ENCODE measurements around the gene NFIA.

Gene NFIA

GRCh38 chr1:61426254-61426653 lies 343.9 kb downstream of the NFIA start:
- no peak overlapping the region for H3K18ac ChIP-seq (ENCODE audit: low read depth in 1 of 2, low read length in 2 of 2)
- peaks cover 0 to 3% of the 10 kb centered on the region in 2 experiments for H3K36me3 ChIP-seq (ENCODE audit: control insufficient read depth in 1 of 2, insufficient read depth in 2 of 2, low read depth in 1 of 2, low read length in 2 of 2)
- DNase-seq, result no peak
- H3K14ac ChIP-seq (ENCODE audit: low read length in 2 of 2), result no peak overlapping the region
- H3K4me1 ChIP-seq (ENCODE audit: control insufficient read depth, insufficient read depth, low read depth, low read length), result no peaks in the 10 kb centered on the region
- H4K8ac ChIP-seq (ENCODE audit: low read length), result no peak overlapping the region
- H2AK5ac ChIP-seq (ENCODE audit: low read length, severe bottlenecking), result no peak overlapping the region
- H3K23ac ChIP-seq (ENCODE audit: low read length in 2 of 2), result no peak overlapping the region
- H2AFZ ChIP-seq (ENCODE audit: low read depth, low read length), result no peak overlapping the region
- H2BK5ac ChIP-seq (ENCODE audit: low read depth, low read length, poor library complexity, severe bottlenecking), result no peak overlapping the region
- H3K27me3 ChIP-seq (ENCODE audit: control insufficient read depth in 1 of 2, insufficient read depth in 1 of 2, low read length in 2 of 2), result no peaks in the 10 kb centered on the region
- no peak overlapping the region for H3K27ac ChIP-seq (ENCODE audit: low read length, poor library complexity, severe bottlenecking)
- H3K9ac ChIP-seq (ENCODE audit: low read length), result no peak overlapping the region
- H2BK12ac ChIP-seq (ENCODE audit: low read length in 2 of 2), result no peak overlapping the region
- no peaks in the 10 kb centered on the region for H3K79me1 ChIP-seq (replicated peaks; ENCODE audit: low read length, poor library complexity, severe bottlenecking)
- WGBS, result 86% methylated on average over 7 of the region's 12 CpGs
- H3K4ac ChIP-seq (ENCODE audit: low read depth in 1 of 2, low read length in 2 of 2), result no peak overlapping the region
- no peak overlapping the region for H4K91ac ChIP-seq (ENCODE audit: low read length)
- no peak overlapping the region for H3K4me3 ChIP-seq (ENCODE audit: insufficient read depth in 1 of 2, low read depth in 1 of 2, low read length in 2 of 2)
- H2BK15ac ChIP-seq (ENCODE audit: low read depth, poor library complexity, severe bottlenecking), result no peak overlapping the region
- H3K9me3 ChIP-seq (ENCODE audit: control insufficient read depth, low read length), result no peaks in the 10 kb centered on the region
- H3K4me2 ChIP-seq (ENCODE audit: low read length, poor library complexity, severe bottlenecking), result no peak overlapping the region
- H2BK120ac ChIP-seq (ENCODE audit: low read depth, low read length), result no peak overlapping the region

GRCh38 chr1:61426885-61427284 lies 344.5 kb downstream of the NFIA start:
- H3K23ac ChIP-seq (ENCODE audit: low read length in 2 of 2), result no peak overlapping the region
- H3K9ac ChIP-seq (ENCODE audit: low read length), result no peak overlapping the region
- no peak overlapping the region for H2BK15ac ChIP-seq (ENCODE audit: low read depth, poor library complexity, severe bottlenecking)
- H3K27ac ChIP-seq (ENCODE audit: low read length, poor library complexity, severe bottlenecking), result no peak overlapping the region
- H3K27me3 ChIP-seq (ENCODE audit: control insufficient read depth in 1 of 2, insufficient read depth in 1 of 2, low read length in 2 of 2), result no peaks in the 10 kb centered on the region
- H3K14ac ChIP-seq (ENCODE audit: low read length in 2 of 2), result no peak overlapping the region
- DNase-seq, result no peak
- no peak overlapping the region for H3K18ac ChIP-seq (ENCODE audit: low read depth in 1 of 2, low read length in 2 of 2)
- no peaks in the 10 kb centered on the region for H3K9me3 ChIP-seq (ENCODE audit: control insufficient read depth, low read length)
- 90% methylated on average over 2 of the region's 2 CpGs for WGBS
- H3K4me1 ChIP-seq (ENCODE audit: control insufficient read depth, insufficient read depth, low read depth, low read length), result no peaks in the 10 kb centered on the region
- H2BK5ac ChIP-seq (ENCODE audit: low read depth, low read length, poor library complexity, severe bottlenecking), result no peak overlapping the region
- no peak overlapping the region for H2BK12ac ChIP-seq (ENCODE audit: low read length in 2 of 2)
- H3K4me2 ChIP-seq (ENCODE audit: low read length, poor library complexity, severe bottlenecking), result no peak overlapping the region
- no peak overlapping the region for H2AK5ac ChIP-seq (ENCODE audit: low read length, severe bottlenecking)
- H2BK120ac ChIP-seq (ENCODE audit: low read depth, low read length), result no peak overlapping the region
- H4K91ac ChIP-seq (ENCODE audit: low read length), result no peak overlapping the region
- H4K8ac ChIP-seq (ENCODE audit: low read length), result no peak overlapping the region
- H3K4ac ChIP-seq (ENCODE audit: low read depth in 1 of 2, low read length in 2 of 2), result no peak overlapping the region
- H3K4me3 ChIP-seq (ENCODE audit: insufficient read depth in 1 of 2, low read depth in 1 of 2, low read length in 2 of 2), result no peak overlapping the region
- no peaks in the 10 kb centered on the region for H3K79me1 ChIP-seq (replicated peaks; ENCODE audit: low read length, poor library complexity, severe bottlenecking)
- H2AFZ ChIP-seq (ENCODE audit: low read depth, low read length), result no peak overlapping the region
- peaks cover 0 to 3% of the 10 kb centered on the region in 2 experiments for H3K36me3 ChIP-seq (ENCODE audit: control insufficient read depth in 1 of 2, insufficient read depth in 2 of 2, low read depth in 1 of 2, low read length in 2 of 2)

GRCh38 chr1:61427510-61427909 lies 345.1 kb downstream of the NFIA start:
- Histone ChIP-seq H3K18ac (ENCODE audit: low read depth in 1 of 2, low read length in 2 of 2) (no peak overlapping the region), H3K14ac (ENCODE audit: low read length in 2 of 2) (no peak overlapping the region), H3K36me3 (ENCODE audit: control insufficient read depth in 1 of 2, insufficient read depth in 2 of 2, low read depth in 1 of 2, low read length in 2 of 2) (no peaks in the 10 kb centered on the region), H2BK5ac (ENCODE audit: low read depth, low read length, poor library complexity, severe bottlenecking) (no peak overlapping the region), H3K4ac (ENCODE audit: low read depth in 1 of 2, low read length in 2 of 2) (no peak overlapping the region), H2BK15ac (ENCODE audit: low read depth, poor library complexity, severe bottlenecking) (no peak overlapping the region), H3K9me3 (ENCODE audit: control insufficient read depth, low read length) (no peaks in the 10 kb centered on the region), H3K27me3 (ENCODE audit: control insufficient read depth in 1 of 2, insufficient read depth in 1 of 2, low read length in 2 of 2) (no peaks in the 10 kb centered on the region), H2BK120ac (ENCODE audit: low read depth, low read length) (no peak overlapping the region), H4K8ac (ENCODE audit: low read length) (no peak overlapping the region), H4K91ac (ENCODE audit: low read length) (no peak overlapping the region), H3K27ac (ENCODE audit: low read length, poor library complexity, severe bottlenecking) (no peak overlapping the region), H3K4me2 (ENCODE audit: low read length, poor library complexity, severe bottlenecking) (no peak overlapping the region), H2AFZ (ENCODE audit: low read depth, low read length) (no peak overlapping the region), H2BK12ac (ENCODE audit: low read length in 2 of 2) (no peak overlapping the region), H2AK5ac (ENCODE audit: low read length, severe bottlenecking) (no peak overlapping the region), H3K23ac (ENCODE audit: low read length in 2 of 2) (no peak overlapping the region), H3K79me1 (replicated peaks; ENCODE audit: low read length, poor library complexity, severe bottlenecking) (no peaks in the 10 kb centered on the region), H3K4me1 (ENCODE audit: control insufficient read depth, insufficient read depth, low read depth, low read length) (no peaks in the 10 kb centered on the region), H3K4me3 (ENCODE audit: insufficient read depth in 1 of 2, low read depth in 1 of 2, low read length in 2 of 2) (no peak overlapping the region), H3K9ac (ENCODE audit: low read length) (no peak overlapping the region)
- WGBS, result 77% methylated on average over 2 of the region's 2 CpGs
- no peak for DNase-seq

- no peak overlapping the region for H4K91ac ChIP-seq (ENCODE audit: low read length)
- no peak overlapping the region for H4K8ac ChIP-seq (ENCODE audit: low read length)
- no peak overlapping the region for H2BK120ac ChIP-seq (ENCODE audit: low read depth, low read length)
- no peak overlapping the region for H2AK5ac ChIP-seq (ENCODE audit: low read length, severe bottlenecking)
- H3K9me3 ChIP-seq (ENCODE audit: control insufficient read depth, low read length), result no peaks in the 10 kb centered on the region
- no peaks in the 10 kb centered on the region for H3K36me3 ChIP-seq (ENCODE audit: control insufficient read depth in 1 of 2, insufficient read depth in 2 of 2, low read depth in 1 of 2, low read length in 2 of 2)
- DNase-seq, result no peak
- no peak overlapping the region for H3K4me3 ChIP-seq (ENCODE audit: insufficient read depth in 1 of 2, low read depth in 1 of 2, low read length in 2 of 2)
- no peaks in the 10 kb centered on the region for H3K27me3 ChIP-seq (ENCODE audit: control insufficient read depth in 1 of 2, insufficient read depth in 1 of 2, low read length in 2 of 2)
- H3K18ac ChIP-seq (ENCODE audit: low read depth in 1 of 2, low read length in 2 of 2), result no peak overlapping the region
- no peak overlapping the region for H3K4me2 ChIP-seq (ENCODE audit: low read length, poor library complexity, severe bottlenecking)
- no peak overlapping the region for H2BK15ac ChIP-seq (ENCODE audit: low read depth, poor library complexity, severe bottlenecking)
- H3K4ac ChIP-seq (ENCODE audit: low read depth in 1 of 2, low read length in 2 of 2), result no peak overlapping the region
- no peaks in the 10 kb centered on the region for H3K4me1 ChIP-seq (ENCODE audit: control insufficient read depth, insufficient read depth, low read depth, low read length)
- no peak overlapping the region for H3K23ac ChIP-seq (ENCODE audit: low read length in 2 of 2)
- no peak overlapping the region for H3K9ac ChIP-seq (ENCODE audit: low read length)
- WGBS, result 100% methylated on average over 1 of the region's 2 CpGs
- H3K14ac ChIP-seq (ENCODE audit: low read length in 2 of 2), result no peak overlapping the region
- H3K79me1 ChIP-seq (replicated peaks; ENCODE audit: low read length, poor library complexity, severe bottlenecking), result no peaks in the 10 kb centered on the region
- H2BK5ac ChIP-seq (ENCODE audit: low read depth, low read length, poor library complexity, severe bottlenecking), result no peak overlapping the region
- H3K27ac ChIP-seq (ENCODE audit: low read length, poor library complexity, severe bottlenecking), result no peak overlapping the region
- no peak overlapping the region for H2AFZ ChIP-seq (ENCODE audit: low read depth, low read length)
- H2BK12ac ChIP-seq (ENCODE audit: low read length in 2 of 2), result no peak overlapping the region
Observed at GRCh38 chr1:61428146-61428545, 345.8 kb downstream of the NFIA start.

Data from mesenchymal stem cell (in vitro differentiated cells and primary cell).